ENCODE results near the gene STK36. TPM values are rescaled to one million over a fixed set of nuclear protein-coding genes. Genes with fewer than 3 reads are reported as not detected.
A peak's percentile ranks its signal among the peaks of the same experiment; 100 is the strongest.

Gene STK36
- total RNA-seq, 2 donors from 2014 or later: 6.0 to 8.5 TPM

DNA sequence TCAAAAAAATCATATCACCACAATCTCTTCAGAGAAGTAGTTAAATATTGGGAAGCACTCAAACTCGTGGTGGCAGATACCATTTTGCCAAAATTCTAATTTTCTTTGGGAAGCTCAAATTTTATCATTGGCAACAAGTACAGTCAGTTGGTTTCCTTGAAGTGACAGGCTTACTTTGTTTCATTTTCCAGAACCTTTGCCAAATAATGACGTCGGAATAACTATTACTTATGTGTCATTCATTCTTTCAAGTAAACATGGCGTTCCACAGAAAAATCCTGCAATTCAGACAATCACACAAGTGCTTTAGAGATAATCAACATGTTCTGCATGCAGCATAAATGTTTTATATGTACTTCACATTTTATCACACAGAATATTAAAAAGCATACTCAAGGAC is 44.2 kb downstream of the STK36 start:
- Histone ChIP-seq H3K27ac (peak overlapping the region; percentile 14 to 23), H3K4me3 (no peak overlapping the region), H3K9me3 (no peaks in the 10 kb centered on the region), H3K4me1 (peaks cover 0 to 5% of the 10 kb centered on the region in 2 donors), H3K36me3 (no peaks in the 10 kb centered on the region), H3K27me3 (no peaks in the 10 kb centered on the region)
- TF ChIP-seq, protein P1, sequence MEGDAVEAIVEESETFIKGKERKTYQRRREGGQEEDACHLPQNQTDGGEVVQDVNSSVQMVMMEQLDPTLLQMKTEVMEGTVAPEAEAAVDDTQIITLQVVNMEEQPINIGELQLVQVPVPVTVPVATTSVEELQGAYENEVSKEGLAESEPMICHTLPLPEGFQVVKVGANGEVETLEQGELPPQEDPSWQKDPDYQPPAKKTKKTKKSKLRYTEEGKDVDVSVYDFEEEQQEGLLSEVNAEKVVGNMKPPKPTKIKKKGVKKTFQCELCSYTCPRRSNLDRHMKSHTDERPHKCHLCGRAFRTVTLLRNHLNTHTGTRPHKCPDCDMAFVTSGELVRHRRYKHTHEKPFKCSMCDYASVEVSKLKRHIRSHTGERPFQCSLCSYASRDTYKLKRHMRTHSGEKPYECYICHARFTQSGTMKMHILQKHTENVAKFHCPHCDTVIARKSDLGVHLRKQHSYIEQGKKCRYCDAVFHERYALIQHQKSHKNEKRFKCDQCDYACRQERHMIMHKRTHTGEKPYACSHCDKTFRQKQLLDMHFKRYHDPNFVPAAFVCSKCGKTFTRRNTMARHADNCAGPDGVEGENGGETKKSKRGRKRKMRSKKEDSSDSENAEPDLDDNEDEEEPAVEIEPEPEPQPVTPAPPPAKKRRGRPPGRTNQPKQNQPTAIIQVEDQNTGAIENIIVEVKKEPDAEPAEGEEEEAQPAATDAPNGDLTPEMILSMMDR (IDR thresholded peaks at IDR 0.05): no peak
- DNase-seq (ENCODE audit: low spot score): no peak

DNA sequence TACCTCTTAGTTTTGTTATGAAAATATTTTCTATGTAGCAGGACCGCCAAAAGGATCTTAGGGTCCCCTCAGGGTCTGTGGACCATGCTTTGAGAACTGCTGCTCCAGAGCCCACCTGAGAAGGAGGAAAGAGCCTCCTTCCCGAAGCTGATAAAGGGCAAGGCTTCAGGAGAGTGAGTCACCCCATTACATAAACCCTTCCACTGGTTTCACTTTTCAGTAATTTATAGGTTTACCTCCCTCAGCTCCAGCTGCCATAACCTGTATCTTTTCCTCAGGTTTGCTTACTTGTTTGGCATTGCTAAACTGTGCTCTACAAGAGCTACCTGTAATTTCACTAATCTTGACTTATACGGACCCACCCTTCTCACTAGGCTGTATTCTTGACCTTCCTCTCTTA is 45.4 kb downstream of the STK36 start:
- TF ChIP-seq, protein P1 (IDR thresholded peaks at IDR 0.05): no peak
- Histone ChIP-seq H3K4me3 (no peak overlapping the region), H3K4me1 (peaks cover 0 to 5% of the 10 kb centered on the region in 2 donors), H3K27ac (no peak overlapping the region), H3K36me3 (no peaks in the 10 kb centered on the region), H3K9me3 (no peaks in the 10 kb centered on the region), H3K27me3 (no peaks in the 10 kb centered on the region)
- no peak for DNase-seq (ENCODE audit: low spot score)

DNA sequence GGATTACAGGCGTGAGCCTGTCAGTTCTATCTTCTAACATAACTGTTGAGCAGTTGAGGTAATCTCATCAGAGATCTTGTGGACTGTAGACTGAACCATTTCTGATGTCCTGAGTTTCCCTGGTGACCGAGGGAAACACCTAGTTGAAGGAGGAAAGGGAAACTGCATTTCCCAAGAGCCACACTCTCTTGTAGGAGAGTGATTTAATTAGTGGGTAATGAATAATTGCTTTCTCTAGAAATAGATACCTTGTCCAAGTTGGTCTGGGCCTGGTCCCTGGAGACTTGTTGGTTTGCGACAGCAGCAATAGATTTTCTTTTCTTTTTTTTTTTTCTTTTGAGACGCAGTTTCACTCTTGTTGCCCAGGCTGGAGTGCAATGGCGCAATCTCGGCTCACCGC is 46.2 kb downstream of the STK36 start:
- Histone ChIP-seq H3K9me3 (no peaks in the 10 kb centered on the region), H3K4me3 (no peak overlapping the region), H3K36me3 (no peaks in the 10 kb centered on the region), H3K27ac (no peak overlapping the region), H3K4me1 (peaks cover 0 to 8% of the 10 kb centered on the region in 2 donors), H3K27me3 (no peaks in the 10 kb centered on the region)
- TF ChIP-seq, protein P1 (IDR thresholded peaks at IDR 0.05): no peak
- DNase-seq (ENCODE audit: low spot score): no peak

DNA sequence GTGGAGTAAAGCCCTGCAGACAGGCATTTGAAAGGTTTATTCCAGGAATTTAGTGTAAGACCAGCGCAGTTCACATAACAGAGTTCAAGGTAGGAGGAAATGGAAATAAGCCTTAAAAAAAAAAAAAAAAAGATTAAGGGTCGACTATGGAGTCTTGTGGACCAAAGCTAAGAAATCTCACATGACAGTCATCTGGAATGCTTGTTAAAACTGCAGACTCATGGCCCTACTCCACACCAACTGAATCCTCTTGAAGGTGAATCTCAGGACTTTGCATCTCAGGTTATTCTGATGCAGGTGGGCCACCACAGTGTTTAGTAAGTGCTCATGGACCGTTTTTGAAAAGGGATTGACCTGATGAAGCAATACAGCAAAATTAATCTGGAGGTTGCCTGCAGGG is 47.6 kb downstream of the STK36 start:
- DNase-seq (ENCODE audit: low spot score): no peak
- Histone ChIP-seq H3K27ac (no peak overlapping the region), H3K4me3 (no peak overlapping the region), H3K4me1 (peaks cover 0 to 6% of the 10 kb centered on the region in 2 donors), H3K9me3 (no peaks in the 10 kb centered on the region), H3K27me3 (no peaks in the 10 kb centered on the region), H3K36me3 (no peaks in the 10 kb centered on the region)
- TF ChIP-seq, protein P1 (IDR thresholded peaks at IDR 0.05): no peak

DNA sequence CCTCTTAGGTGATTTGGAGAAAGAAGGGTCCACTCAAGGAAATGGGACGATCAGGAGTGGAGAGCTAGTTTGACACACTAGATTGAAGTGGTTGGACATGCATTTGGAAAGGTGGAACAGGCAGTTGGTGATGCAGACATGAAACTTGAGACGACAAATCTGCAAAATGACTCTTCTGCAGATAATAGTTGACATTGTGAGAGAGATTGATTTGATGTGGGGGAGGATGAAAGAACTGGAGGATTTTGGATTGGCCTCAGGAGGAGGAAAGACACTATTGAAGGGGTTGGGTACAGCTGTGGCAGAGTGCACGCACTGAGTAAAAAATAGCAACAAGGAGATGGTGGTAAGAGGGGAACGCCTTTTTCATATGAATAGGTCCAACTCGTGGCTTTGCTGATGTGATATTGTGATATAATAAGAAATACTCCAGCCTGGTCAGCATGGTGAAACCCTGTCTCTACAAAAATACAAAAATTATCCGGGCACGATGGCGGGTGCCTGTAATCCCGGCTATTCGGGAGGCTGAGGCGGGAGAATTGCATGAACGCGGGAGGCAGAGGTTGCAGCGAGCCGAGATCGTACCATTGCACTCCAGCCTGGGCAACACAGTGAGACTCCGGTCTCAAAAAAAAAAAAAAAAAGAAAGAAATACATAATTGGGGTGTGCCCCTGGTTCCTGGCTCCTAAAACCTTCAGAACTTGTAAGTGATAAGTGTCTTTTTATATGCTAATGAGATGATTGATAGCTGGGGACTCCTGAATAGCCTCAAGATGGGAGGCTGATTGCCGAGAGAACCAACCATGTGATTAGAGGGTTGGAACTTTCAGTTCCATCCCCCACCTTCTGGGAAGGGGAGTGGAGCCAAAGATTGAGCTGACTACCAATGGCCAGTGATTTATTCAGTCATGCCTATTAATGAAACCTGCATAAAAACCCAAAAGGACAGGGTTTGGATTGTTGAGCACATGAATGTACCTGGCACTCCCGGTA is 48.5 kb downstream of the STK36 start:
- TF ChIP-seq, protein P1 (IDR thresholded peaks at IDR 0.05): no peak
- Histone ChIP-seq H3K4me1 (peaks cover 0 to 6% of the 10 kb centered on the region in 2 donors), H3K27ac (no peak overlapping the region)

More for the DNA sequence above, 48.5 kb downstream of the STK36 start:
- H3K4me3 ChIP-seq: no peak overlapping the region
- no peak for DNase-seq (ENCODE audit: low spot score)
- H3K9me3 ChIP-seq: peaks cover 0 to under 1% of the 10 kb centered on the region in 2 donors
- H3K36me3 ChIP-seq: no peaks in the 10 kb centered on the region
- no peaks in the 10 kb centered on the region for H3K27me3 ChIP-seq
